ENCODE measurements around the gene HABP2. TPM values are rescaled to one million over a fixed set of nuclear protein-coding genes. Genes with fewer than 3 reads are reported as not detected.

The HABP2 gene
- total RNA-seq, result not detected in 2 replicates

DNA sequence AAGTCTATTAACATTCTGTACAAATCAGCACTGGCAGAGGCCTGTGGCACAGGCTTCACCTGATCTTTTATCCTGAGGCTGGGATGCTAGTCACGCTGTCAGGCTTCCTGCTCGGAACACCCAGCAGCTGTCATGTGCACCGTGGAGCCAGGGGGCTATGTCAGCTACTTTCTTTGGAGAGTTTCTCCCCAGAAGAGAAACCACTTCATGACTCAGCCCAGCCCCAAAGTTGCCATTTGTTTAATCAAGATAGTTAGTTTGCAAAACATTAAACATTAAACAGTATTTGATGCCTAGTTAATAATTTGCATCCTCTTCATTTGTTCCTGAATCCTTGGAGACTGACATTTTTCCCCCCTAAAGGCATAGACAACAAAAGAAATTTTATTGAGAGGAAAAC, at the start of gene HABP2:
TSS of gene HABP2 (plus strand) at position 353 of the 400 bp plus-strand sequence. CDS start 69 bp downstream, outside the sequence.

Other genes starting within 250 kb of the HABP2 start
- gene NRAP, start 111.0 kb downstream of the HABP2 start, total RNA-seq, result not detected in 2 replicates
- 29.2 and 35.6 TPM in 2 replicates for gene CASP7, start 126.9 kb downstream of the HABP2 start, total RNA-seq
- gene PLEKHS1, start 198.6 kb downstream of the HABP2 start, total RNA-seq, result under 0.01 TPM in 1 of 2 replicates, not detected in the other

Data from smooth muscle cell of trachea (primary cell).